H7 (cell line): Measurements from ENCODE around the gene TRABD. TPM values are rescaled to one million over a fixed set of nuclear protein-coding genes. Genes with fewer than 3 reads are reported as not detected.
"Not testable (repeated sequence)": the region's sequence is repeated elsewhere in the genome, so short reads cannot be mapped to it uniquely, and the experiment has no call there.

ENCODE experiments used
- DNase-seq: peaks from one replicate; pipeline ENCODE4 v3.0.0; 2012
- H3K27me3 ChIP-seq: 2 replicates; pipeline ENCODE4 v1.6.0; 2011; ENCODE audit warnings: mild to moderate bottlenecking, low read length; ENCODE audit not compliant: control insufficient read depth, insufficient read depth
- H3K36me3 ChIP-seq: replicated peaks from 2 replicates; pipeline ENCODE4 v1.5.1; 2011; ENCODE audit warnings: low read length; ENCODE audit not compliant: control insufficient read depth, insufficient read depth
- H3K4me3 ChIP-seq: 2 replicates; pipeline ENCODE4 v1.5.1; 2011; ENCODE audit warnings: low read depth, mild to moderate bottlenecking, control low read depth, low read length, moderate library complexity; ENCODE audit not compliant: insufficient read depth
- total RNA-seq: library from RNA; depleted of rRNA; stranded (reverse); fragments of >200 nt; shearing (Covaris generic); gene quantifications from 2 replicates; pipeline ENCODE4 v1.2.3, GENCODE V29; 2014

The TRABD gene
- total RNA-seq, 1 experiment from 2014 or later, result 84.6 TPM

GRCh38 chr22:50147258-50148165, 38.2 kb upstream of the TRABD start:
- not testable (repeated sequence) for H3K27me3 ChIP-seq, DNase-seq, H3K4me3 ChIP-seq, H3K36me3 ChIP-seq

DNA sequence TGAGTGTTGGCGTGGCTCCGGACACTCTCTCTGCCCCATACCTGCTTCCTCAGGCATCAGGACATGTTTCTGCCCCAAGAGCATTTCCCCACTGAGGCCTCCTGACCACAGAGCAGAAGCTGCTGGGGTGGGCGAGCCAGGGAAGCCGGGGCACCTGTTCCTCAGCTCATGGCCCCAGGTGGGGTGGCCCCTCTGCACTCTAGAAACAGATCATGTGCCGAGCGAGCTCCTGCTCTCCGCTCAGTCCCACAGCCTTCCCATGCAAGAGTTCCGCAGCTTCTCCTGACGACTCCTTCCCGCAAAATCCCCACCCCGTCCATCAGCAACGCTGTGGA, 37.6 kb upstream of the TRABD start:
- Histone ChIP-seq H3K36me3 (no peaks in the 10 kb centered on the region), H3K4me3 (no peak overlapping the region), H3K27me3 (no peaks in the 10 kb centered on the region)
- no peak for DNase-seq

GRCh38 chr22:50148991-50149721, 36.6 kb upstream of the TRABD start:
- DNase-seq, result peak; percentile 96

GRCh38 chr22:50150161-50151129, 35.3 kb upstream of the TRABD start:
- DNase-seq, result peak; percentile 47
- no peak overlapping the region for H3K4me3 ChIP-seq
- H3K27me3 ChIP-seq, result no peaks in the 10 kb centered on the region
- H3K36me3 ChIP-seq, result no peaks in the 10 kb centered on the region

More at GRCh38 chr22:50148991-50149721, 36.6 kb upstream of the TRABD start:
- Histone ChIP-seq H3K36me3 (no peaks in the 10 kb centered on the region), H3K4me3 (no peak overlapping the region), H3K27me3 (no peaks in the 10 kb centered on the region)

GRCh38 chr22:50151571-50152537, 33.9 kb upstream of the TRABD start:
- peak; percentile 83 for DNase-seq
- Histone ChIP-seq H3K4me3 (no peak overlapping the region), H3K27me3 (no peaks in the 10 kb centered on the region), H3K36me3 (no peaks in the 10 kb centered on the region)

DNA sequence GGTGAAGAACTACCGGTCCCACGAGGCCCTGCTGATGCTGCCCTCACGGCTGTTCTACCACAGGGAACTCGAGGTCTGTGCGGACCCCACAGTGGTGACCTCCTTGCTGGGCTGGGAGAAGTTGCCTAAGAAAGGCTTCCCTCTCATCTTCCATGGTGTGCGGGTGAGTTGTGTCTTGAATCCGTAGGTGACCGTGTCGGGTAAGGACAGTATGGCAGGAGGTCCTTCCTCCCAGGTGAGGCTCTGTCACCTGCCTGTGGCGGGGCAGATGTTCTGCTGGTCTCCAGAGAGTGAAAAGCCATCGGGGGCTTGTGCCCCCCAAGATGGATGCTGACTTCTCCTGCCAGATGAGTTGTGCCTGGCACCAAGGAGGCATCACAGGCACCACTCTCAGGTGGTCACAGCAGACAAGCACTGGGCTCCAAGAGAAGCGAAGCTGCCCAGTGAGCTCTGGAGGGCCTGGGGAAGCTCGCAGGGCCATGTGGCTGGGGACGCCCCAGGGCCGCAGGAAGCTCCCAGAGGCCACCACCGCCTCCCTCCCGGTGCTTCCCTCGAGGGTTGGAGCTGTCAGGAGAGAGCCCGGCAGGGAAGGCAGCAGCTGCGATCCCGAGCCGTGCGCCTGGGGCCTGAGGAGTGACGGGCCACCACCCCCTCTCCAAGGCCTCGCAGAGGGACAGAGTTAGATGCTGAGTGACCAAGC, 32.5 kb upstream of the TRABD start:
- DNase-seq, result peak; percentile 49
- H3K4me3 ChIP-seq, result no peak overlapping the region
- no peaks in the 10 kb centered on the region for H3K36me3 ChIP-seq
- H3K27me3 ChIP-seq, result no peaks in the 10 kb centered on the region

GRCh38 chr22:50153756-50154140, 32.0 kb upstream of the TRABD start:
- Histone ChIP-seq H3K27me3 (no peaks in the 10 kb centered on the region), H3K36me3 (no peaks in the 10 kb centered on the region), H3K4me3 (no peak overlapping the region)
- no peak for DNase-seq

- Histone ChIP-seq H3K27me3 (no peaks in the 10 kb centered on the region), H3K36me3 (no peaks in the 10 kb centered on the region), H3K4me3 (no peak overlapping the region)
- peak; percentile 44 for DNase-seq
Observed at GRCh38 chr22:50157709-50158375, 27.9 kb upstream of the TRABD start.

DNA sequence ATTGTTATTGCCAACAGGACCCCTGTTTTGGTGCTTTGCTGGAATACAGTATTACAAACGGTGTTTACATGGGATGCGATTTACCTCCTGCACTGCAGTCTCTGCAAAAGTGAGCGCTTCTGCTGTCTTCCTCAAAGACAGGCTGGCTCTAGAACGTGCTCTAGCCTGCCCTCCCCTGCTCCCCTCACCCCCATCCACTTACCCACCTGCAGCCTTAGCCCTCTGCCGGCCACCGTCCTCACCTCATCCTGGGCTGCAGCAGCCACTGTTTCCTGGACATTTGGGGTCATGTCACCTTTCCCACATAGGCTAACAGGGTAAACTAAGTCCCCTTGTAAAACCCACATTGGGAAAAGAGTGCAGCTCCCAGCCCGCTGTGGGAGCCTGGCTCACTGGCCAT, 24.8 kb upstream of the TRABD start:
- no peaks in the 10 kb centered on the region for H3K27me3 ChIP-seq
- DNase-seq, result peak; percentile 78
- no peaks in the 10 kb centered on the region for H3K36me3 ChIP-seq
- no peak overlapping the region for H3K4me3 ChIP-seq

DNA sequence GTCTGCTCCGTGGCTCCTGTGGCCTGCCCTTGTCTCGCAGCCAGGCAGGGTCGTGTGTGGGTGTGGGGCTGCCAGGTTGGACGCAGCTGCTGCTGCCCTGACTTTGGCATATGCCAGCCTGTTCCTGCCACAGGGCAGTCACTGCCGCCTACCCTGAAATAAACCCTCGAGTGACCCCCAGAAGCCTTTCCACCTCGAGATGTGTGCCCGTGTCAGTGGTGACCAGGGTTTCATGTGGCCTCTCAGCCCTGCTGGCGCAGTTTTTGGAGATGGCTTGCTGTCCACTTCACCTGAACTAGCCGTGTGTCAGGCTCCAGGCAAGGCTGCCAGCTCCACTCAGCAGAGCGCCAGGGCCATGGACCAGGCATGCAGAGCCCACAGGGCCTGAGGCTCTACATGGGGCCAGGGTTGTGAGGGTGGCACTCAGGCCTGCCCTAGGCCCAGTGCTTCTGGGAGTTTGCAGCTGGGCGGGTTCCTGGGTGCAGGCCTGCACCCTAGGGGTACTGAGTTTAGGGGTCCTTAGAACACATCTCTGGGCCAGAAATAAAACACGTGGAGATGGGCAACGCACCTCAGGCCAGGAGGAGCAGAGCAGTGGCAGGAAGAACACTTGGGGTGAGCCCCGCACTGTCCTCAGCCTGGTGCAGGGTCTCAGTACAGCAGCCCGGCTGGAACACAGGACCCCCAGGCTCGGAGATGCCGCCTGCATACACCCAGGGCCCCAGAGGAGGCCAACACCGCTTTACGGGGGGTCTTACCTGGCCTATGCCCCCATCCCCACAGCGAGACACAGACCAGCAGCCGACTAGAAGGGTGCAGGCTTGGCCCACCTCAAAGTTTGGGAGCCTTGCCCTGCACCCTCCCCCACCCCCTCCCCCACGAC, 24.0 kb upstream of the TRABD start:
- no peaks in the 10 kb centered on the region for H3K27me3 ChIP-seq
- H3K4me3 ChIP-seq, result no peak overlapping the region
- DNase-seq, result peak; percentile 43
- no peaks in the 10 kb centered on the region for H3K36me3 ChIP-seq

- Histone ChIP-seq H3K4me3 (no peak overlapping the region), H3K27me3 (no peaks in the 10 kb centered on the region), H3K36me3 (no peaks in the 10 kb centered on the region)
- DNase-seq, result no peak
Observed at GRCh38 chr22:50162391-50162956, 23.2 kb upstream of the TRABD start.
